Stimulated activated CD4-positive, alpha-beta T cell treated with anti-CD3 and anti-CD28 coated beads, Interleukin-12 subunit alpha, Interleukin-12 subunit beta, amount 100 ng/mL, for 24 hours (primary cell): Measurements from ENCODE around the gene HPSE2.

ENCODE experiments used
- DNase-seq, 2 experiments: peaks; one replicate each; pipeline ENCODE4 v3.0.0-alpha.2; 2020; ENCODE audit warnings: low read depth in 2 of 2

The HPSE2 gene

GRCh38 chr10:98463016-98463415 is 772.6 kb downstream of the HPSE2 start:
- DNase-seq, result no peak

GRCh38 chr10:98461500-98461842 is 774.2 kb downstream of the HPSE2 start:
- DNase-seq, result no peak

- DNase-seq, result no peak
These were observed 774.7 kb downstream of the HPSE2 start for GRCh38 chr10:98460837-98461499.

GRCh38 chr10:98458809-98459784 is 776.6 kb downstream of the HPSE2 start:
- no peak for DNase-seq

GRCh38 chr10:98457721-98458120 is 777.9 kb downstream of the HPSE2 start:
- DNase-seq, result no peak

GRCh38 chr10:98456686-98457482 is 778.8 kb downstream of the HPSE2 start:
- DNase-seq, result no peak

GRCh38 chr10:98456043-98456570 is 779.5 kb downstream of the HPSE2 start:
- no peak for DNase-seq

- DNase-seq, result no peak
These were observed 781.9 kb downstream of the HPSE2 start for GRCh38 chr10:98453729-98454128.

GRCh38 chr10:98450618-98451017 is 785.0 kb downstream of the HPSE2 start:
- no peak for DNase-seq

- no peak for DNase-seq
These were observed 786.4 kb downstream of the HPSE2 start for GRCh38 chr10:98449287-98449686.

GRCh38 chr10:98446661-98447221 is 788.9 kb downstream of the HPSE2 start, which contains the start of gene HPS1:
HPS1 (minus strand) TSS chr10:98446935; CDS start chr10:98443240, 3,695 bp downstream.
- DNase-seq, result peak; percentile 68 to 79

- peak; percentile 14 to 26 for DNase-seq
These were observed 789.4 kb downstream of the HPSE2 start for GRCh38 chr10:98446151-98446660.

- DNase-seq, result no peak
These were observed 790.3 kb downstream of the HPSE2 start for GRCh38 chr10:98445200-98445812.

- no peak for DNase-seq
These were observed 791.2 kb downstream of the HPSE2 start for GRCh38 chr10:98444314-98445006.

GRCh38 chr10:98438715-98439114 is 796.9 kb downstream of the HPSE2 start:
- no peak for DNase-seq

GRCh38 chr10:98436704-98437103 is 798.9 kb downstream of the HPSE2 start:
- DNase-seq, result no peak

- DNase-seq, result no peak
These were observed 800.5 kb downstream of the HPSE2 start for GRCh38 chr10:98435178-98435577.

GRCh38 chr10:98433881-98434732 is 801.5 kb downstream of the HPSE2 start:
- DNase-seq, result no peak

GRCh38 chr10:98433371-98433770 is 802.3 kb downstream of the HPSE2 start:
- no peak for DNase-seq
